ENCODE measurements around the gene TRPT1. TPM values are rescaled to one million over a fixed set of nuclear protein-coding genes. Genes with fewer than 3 reads are reported as not detected.

Gene TRPT1
- total RNA-seq, 1 donor from 2014 or later, result 13.7 TPM

- peak; percentile 64 for DNase-seq
These were observed 18.5 kb downstream of the TRPT1 start for GRCh38 chr11:64207256-64208085.

- no peak for DNase-seq
These were observed 19.3 kb downstream of the TRPT1 start, which contains the start of gene FERMT3 for GRCh38 chr11:64206457-64207255. FERMT3 (plus strand) TSS chr11:64206721; CDS start chr11:64207365, 644 bp downstream.

GRCh38 chr11:64204464-64204989 is 21.5 kb downstream of the TRPT1 start:
- peak; percentile 82 for DNase-seq

- DNase-seq, result no peak
These were observed 21.9 kb downstream of the TRPT1 start for GRCh38 chr11:64204080-64204440.

GRCh38 chr11:64203421-64204079 is 22.4 kb downstream of the TRPT1 start:
- no peak for DNase-seq

- no peak for DNase-seq
These were observed 23.0 kb downstream of the TRPT1 start for GRCh38 chr11:64202992-64203391.

GRCh38 chr11:64201543-64201942 is 24.4 kb downstream of the TRPT1 start:
- no peak for DNase-seq

- DNase-seq, result no peak
These were observed 27.5 kb downstream of the TRPT1 start for GRCh38 chr11:64198511-64198910.

GRCh38 chr11:64196626-64197025 is 29.4 kb downstream of the TRPT1 start:
- DNase-seq, result no peak

GRCh38 chr11:64192434-64192833 is 33.6 kb downstream of the TRPT1 start:
- DNase-seq, result no peak

GRCh38 chr11:64186492-64187165 is 39.4 kb downstream of the TRPT1 start:
- no peak for DNase-seq

- DNase-seq, result peak; percentile 100
These were observed 40.1 kb downstream of the TRPT1 start, which contains the start of gene STIP1 for GRCh38 chr11:64185693-64186491. STIP1 (plus strand) TSS chr11:64186171; CDS start chr11:64186262, 91 bp downstream.

- DNase-seq, result peak; percentile 63
These were observed 40.8 kb downstream of the TRPT1 start for GRCh38 chr11:64185175-64185692.

GRCh38 chr11:64183890-64184289 is 42.1 kb downstream of the TRPT1 start:
- DNase-seq, result no peak

GRCh38 chr11:64181506-64182411 is 44.2 kb downstream of the TRPT1 start:
- DNase-seq, result peak; percentile 88

- DNase-seq, result no peak
These were observed 45.1 kb downstream of the TRPT1 start for GRCh38 chr11:64180891-64181290.

- no peak for DNase-seq
These were observed 46.9 kb downstream of the TRPT1 start for GRCh38 chr11:64178951-64179639.

- DNase-seq, result no peak
These were observed 47.8 kb downstream of the TRPT1 start for GRCh38 chr11:64178203-64178602.

GRCh38 chr11:64176751-64177150 is 49.2 kb downstream of the TRPT1 start:
- DNase-seq, result no peak

Data from skin of body (tissue), 2 donors.